HG03060 (cell line): Measurements from ENCODE around the gene PAXX.

Experiments
- ATAC-seq: cut with Tn5 transposase; IDR thresholded peaks from one replicate; pipeline ENCODE4 v1.9.1; 2021; ENCODE audit warnings: low read depth, moderate number of reproducible peaks; ENCODE audit not compliant: unreplicated experiment

The PAXX gene

DNA sequence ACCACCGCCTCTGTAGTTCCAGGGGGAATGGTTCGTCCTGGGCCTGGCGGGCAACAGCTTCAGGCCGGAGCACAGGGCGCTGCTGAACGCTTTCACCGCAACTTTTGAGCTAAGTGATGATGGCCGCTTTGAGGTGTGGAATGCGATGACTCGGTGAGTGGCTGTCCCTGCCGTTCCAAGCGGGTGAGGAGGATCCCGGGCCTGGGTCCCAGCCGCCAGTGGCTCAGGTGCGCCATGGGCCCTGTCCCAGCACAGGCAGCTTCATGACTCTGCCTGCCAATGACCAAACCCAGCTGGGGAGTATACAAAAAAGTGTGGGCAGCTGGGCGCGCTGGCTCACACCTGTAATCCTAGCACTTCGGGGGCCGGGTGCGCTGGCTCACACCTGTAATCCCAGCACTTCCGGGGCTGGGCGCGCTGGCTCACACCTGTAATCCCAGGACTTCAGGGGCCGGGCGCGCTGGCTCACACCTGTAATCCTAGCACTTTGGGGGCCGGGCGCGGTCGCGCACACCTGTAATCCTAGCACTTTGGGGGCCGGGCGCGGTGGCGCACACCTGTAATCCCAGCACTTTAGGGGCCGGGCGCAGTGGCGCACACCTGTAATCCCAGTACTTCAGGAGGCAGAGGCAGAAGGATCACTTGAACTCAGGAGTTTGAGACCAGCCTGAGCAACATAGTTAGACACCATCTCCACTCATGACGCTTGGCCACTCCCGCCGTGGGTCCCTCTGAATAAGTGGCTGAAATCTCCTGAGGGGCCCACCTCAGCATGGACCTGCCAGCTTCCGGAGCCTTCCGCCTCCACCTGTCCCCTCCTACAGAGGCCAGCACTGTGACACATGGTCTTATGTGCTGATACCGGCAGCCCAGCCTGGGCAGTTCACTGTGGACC, 39.1 kb upstream of the PAXX start:
- no peak for ATAC-seq

DNA sequence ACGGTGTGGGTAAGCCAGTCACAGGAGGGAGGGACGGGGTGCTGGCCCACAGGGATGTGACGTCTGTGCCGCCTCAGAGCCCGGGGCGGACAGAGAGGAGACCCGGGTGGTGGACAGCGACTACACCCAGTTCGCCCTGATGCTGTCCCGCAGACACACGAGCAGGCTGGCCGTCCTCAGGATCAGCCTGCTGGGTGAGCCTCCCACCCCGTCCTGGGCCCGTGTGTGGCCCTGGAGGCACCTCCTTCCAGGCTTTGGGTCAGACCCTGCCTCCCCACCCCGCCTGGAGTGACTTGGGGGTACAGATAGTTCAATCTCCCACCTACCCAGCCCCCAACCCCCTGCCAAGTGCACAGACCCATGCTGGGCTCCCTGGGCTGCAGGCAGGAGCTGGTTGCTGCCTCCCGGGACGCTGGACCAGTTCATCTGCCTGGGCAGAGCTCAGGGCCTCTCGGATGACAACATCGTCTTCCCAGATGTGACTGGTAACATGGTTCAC, 38.4 kb upstream of the PAXX start:
- ATAC-seq = no peak

DNA sequence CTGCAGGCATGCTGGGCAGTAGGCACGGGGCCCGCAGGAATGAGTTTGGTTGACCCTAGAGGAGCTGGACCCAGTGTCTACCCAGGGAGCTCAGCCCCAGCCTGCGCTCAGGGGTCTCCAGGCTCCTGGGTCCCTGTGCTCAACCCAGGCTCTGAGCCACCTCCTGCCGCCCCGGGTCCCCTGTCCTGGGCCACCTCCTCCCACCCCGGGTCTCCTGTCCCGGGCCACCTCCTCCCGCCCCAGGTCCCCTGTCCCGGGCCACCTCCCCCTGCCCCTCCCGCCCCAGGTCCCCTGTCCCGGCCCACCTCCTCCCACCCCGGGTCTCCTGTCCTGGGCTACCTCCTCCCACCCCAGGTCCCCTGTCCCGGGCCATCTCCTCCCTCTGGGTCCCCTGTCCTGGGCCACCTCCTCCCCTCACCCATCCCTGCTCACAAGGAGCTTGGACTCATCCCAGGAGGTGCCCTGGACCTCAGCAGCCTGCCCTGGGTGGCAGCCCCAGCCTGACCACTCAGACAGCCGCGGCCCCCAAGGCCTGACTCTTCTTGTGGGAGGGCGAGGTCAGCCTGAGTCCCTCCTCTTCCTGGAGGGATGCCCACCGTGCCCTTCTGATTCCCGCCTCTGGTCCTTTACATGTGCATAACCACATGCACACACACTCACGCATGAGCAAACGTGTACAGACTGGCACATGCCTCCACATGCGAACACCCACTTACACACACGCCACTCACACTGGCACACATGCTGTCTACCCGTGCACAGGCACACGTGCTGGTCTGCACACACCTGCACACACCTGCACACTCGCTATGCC, 37.7 kb upstream of the PAXX start:
- ATAC-seq = no peak

DNA sequence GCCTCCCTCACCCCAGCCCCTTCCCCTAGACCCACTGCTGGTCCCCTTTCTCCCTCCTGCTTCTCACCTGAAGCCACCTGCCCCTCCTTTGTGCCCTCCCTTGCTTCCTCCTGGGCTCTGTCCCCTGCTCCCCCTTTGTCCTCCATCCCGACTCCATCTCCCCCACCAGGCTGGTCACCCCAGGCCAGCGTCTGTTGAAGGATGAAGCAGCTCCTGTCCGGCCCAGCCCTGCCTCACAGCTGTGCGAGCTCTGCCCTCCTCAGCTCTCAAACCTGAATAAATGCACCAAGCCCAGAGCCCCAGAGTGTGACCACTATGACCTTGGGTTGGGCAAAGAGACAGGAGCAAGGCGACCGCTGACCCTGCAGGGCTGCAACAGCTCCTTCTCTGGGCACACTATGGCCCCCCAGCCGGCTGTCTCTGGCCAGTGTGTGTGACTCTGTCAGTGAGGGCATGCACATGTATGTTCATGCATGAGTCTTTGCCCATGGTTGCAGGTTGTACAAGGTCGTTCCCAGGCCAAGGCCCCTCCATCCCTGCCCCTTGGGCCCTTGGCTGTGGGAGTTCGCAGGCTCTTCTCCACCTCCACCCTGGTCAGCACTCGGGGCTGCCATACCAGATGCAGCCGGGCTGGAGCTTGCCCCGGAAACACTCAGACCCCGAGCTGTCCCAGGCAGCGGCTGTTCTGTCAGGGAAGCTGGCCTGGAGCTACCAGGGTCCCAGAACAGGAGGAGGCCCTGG, 36.9 kb upstream of the PAXX start:
- ATAC-seq = no peak

DNA sequence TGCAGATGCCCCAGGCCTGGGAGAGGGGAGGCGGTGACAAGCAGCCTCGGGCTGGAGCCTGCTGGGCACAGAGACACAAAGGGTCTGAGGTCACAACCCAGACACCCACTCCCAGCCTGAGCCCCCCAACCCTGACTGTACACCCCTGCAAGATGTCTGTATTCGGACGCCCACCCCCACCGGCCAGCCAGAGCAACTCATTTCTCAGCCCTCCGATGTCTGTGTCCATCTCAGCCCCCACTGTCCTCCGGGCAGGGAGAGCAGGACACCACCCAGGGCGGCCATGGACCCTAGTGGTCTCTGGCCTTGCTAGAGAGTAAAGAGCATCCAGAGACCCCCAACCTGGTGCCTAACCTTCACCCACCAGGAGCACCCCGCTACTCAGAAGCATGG, 36.3 kb upstream of the PAXX start:
- ATAC-seq = no peak

DNA sequence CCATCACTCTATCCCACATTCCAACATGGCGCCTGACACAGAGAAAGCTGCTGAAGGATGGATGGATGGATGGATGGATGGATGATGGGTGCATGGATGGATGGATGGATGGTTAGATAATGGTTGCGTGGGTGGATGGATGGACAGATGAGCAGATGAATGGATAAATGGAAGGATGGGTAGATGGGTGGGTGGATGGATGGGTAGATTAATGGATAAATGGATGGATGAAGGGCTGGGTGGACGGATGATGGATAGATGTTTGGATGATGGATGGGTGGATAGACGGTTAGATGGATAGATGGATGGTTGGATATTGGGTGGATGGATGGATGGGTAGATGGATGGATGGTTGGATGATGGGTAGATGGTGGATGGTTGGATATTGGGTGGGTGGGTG, 35.6 kb upstream of the PAXX start:
- no peak for ATAC-seq

DNA sequence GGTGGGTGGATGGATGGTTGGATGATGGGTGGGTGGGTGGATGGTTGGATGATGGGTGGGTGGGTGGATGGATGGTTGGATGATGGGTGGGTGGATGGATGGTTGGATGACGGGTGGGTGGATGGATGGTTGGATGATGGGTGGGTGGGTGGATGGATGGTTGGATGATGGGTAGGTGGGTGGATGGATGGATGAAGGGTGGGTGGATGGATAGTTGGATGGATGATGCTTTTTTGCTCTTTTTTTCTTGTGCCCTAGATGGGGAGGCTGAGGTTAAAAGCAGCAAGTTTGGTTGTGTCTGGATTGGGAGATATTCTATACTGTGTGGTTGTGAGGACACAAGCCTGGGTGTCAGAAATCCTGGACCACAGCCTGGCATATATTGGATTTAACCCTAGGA, 34.8 kb upstream of the PAXX start:
- no peak for ATAC-seq

DNA sequence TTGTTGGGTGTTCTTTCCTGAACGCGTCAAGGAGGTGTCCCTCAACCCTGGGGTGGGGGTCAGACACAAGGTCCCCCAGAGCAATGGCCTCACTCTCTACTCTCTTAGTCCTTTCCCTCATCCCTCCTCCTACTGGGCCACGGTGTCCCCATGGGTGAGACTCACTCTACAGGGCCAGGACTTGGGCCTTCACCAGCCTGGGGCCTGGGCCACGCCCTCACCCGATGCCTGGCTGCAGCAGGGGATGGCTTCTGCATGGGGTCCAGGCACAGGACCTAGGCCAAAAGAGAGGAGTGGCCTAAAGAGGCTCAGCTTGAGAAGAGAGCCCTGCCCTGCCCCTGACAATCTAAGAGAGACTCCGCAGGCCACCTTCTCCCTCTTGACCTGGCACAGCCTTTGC, 34.3 kb upstream of the PAXX start:
- ATAC-seq = no peak

DNA sequence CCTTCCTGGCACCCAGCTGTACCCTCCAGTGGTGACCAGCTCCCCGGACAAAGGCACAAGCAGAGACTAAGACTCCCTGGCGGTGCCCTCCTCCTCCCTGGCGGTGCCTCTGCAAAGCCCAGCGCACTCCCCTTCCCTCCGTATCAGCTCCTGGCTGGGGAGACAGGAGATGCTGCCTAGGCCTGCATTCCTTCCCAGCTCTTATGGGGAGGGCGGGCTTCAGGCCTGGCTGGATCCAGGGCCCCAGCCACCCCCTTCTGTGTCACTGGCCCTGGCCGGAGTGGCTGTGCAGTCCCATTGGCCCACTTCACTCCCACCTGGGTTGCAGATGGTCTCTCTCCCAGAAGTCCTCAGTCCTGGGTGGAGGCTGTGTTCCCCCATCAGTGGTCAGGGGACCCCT, 33.7 kb upstream of the PAXX start:
- no peak for ATAC-seq

DNA sequence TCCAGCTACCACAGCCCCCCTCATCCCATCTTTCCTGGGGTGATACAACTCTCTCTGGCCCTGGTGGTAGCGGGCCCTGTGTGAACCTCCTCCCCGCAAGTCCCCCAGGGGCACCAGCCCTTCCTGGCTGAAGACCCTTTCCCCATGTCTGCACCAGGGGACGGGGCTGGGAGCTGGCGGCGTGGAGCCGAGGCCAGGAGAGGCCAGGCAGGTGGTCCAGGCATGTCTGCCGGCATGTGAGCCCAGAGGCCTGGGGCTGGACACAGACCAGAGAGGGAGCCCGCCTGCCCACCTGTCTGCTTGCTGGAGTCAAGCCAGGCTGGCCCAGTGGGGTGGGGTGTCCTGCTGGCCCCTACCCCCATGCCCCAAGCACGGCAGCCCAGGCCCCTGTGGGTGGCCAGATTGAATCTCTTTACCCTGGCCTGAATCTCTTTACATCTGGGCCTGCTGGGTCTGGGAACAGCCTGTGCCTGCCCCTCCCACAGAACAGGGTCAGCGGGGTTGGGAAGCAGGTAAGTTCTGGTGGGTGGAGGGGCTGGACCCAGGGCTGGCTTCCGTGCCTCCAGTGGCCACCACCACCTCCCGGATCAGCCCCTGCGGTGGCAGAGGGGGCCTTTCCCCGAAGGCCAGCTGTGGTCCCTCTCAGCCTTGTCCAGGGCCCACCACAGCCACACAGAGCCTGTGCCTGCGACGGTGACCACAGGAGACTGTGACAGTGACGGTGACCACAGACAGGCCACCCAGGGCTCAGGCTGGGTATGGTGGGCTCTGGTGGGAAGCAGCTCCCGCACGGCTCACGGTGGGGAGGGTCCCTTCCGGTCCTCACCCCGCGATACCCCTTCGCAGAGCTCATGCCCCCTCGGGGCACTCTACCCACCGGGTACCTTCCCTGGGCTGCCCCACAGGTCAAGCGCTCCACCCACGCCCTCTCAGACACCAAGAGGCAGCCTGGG, 33.0 kb upstream of the PAXX start:
- ATAC-seq = no peak

DNA sequence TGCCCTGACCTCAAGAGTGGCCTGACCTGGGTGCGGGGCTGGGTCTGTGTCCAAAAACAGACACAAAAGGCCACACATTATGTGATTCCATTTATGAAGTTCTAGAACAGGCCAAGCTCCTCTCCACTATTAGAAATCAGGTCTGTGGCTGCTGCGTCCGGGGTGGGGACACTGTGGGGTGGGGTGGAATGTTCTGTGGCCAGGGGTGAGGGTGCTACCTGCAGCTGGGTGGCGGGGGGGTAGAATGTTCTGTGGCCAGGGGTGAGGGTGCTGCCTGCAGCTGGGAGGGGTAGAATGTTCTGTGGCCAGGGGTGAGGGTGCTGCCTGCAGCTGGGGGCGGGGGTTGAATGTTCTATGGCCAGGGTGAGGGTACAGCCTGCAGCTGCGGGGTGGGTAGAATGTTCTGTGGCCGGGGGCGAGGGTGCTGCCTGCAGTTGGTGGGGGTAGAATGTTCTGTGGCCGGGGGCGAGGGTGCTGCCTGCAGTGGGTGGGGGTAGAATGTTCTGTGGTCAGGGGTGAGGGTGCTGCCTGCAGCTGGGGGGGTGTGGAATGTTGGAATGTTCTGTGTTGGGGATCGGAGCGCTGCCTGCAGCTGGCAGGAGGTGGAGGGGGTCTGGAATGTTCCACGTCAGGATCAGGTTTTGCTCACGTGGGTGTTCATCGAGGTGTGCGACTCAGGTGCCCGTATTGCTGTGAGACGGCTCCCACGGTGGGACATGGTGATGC, 31.8 kb upstream of the PAXX start:
- no peak for ATAC-seq

DNA sequence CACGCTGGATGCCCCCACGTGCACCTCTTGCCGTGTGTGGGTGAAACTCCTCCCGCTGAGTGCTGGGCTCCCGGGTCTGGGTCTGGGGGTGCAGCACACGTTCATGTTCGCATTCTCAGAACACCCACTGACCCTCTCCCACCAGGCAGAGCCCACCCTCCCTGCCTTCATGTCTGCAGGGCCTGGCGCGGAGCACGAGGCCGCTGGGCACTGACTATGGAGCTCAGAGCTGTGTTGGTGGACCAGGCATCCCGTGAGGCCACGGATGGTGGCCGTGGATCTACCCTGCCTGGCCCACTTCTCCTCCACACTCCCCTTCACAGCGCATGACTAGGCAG, 31.3 kb upstream of the PAXX start:
- no peak for ATAC-seq

DNA sequence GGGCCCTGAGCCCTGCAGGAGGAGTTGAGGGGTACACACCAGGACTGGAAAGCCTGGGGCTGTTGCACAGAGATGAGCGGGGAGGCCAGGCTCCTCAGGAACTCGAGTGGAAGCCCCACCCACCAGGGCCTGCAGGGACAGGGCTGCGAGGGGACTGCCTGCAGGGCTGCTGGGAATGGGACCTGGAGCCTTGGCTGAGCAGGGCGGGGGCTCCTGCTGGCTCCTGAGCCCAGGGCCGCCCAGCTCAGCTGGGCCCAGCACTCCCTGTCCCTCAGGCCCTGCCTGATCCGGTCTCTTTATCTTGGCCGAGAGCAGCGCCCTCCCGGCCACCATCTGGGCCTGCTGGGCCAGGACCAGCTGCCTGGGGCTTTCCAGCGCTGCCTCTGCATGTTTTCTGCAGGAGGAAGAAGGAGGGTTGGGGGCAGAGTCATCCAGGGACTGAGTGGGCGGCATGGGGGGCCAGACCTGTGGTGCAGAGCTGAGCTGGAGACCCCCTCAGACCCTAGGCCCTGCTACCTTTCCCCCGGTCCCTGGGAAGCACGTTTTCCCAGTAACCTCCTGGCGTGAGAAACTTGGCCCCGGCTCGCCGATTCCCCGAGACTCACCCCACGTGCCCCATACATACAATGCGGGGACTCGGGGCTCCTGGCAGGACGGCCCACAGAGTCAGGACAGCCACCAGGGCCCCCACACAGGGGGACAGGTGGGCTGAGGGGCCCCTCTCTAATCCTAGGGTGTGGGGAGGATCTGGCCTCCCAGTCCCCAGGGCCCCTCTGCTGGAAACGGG, 30.8 kb upstream of the PAXX start:
- ATAC-seq = no peak

DNA sequence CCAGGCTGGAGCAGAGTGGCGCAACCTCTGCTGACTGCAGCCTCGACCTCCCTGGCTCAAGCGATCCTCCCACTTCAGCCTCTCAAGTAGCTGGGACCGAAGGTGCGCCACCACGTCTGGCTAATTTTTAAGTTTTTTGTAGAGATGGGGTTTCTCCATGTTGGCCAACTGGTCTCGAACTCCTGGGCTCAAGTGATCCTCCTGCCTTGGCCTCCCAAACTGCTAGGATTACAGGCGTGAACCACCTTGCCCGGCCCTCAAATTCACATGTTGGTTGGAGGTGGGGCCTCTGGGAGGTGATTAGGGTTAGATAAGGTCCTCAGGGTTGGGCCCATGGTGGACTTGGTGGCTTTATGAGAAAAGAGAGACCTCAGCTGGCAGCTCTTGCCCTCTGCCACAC, 30.1 kb upstream of the PAXX start:
- no peak for ATAC-seq

DNA sequence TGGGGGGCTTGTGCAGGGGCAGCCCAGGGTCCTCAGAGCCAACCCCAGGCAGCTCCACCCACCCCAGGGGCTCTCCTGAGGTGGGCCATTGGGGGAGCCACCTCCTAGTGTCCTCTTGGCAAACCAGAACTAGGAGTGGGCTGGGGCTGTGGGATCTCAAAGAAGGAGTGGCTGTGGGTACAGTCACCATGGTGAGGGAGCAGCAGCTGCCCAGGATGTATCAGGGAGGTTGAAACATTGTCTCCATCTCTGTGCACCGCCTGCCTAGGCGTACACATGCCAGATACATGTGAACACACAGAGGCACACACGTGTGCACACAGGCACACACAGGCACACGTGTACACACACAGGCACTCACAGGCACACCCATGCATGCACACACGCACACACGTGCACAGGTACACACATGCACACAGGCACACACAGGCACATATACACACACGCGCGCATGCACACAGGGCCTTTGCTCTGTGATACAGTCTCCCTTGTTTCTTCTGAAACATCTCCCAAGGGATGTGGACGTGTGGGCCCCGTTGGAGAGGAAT, 29.4 kb upstream of the PAXX start:
- no peak for ATAC-seq

DNA sequence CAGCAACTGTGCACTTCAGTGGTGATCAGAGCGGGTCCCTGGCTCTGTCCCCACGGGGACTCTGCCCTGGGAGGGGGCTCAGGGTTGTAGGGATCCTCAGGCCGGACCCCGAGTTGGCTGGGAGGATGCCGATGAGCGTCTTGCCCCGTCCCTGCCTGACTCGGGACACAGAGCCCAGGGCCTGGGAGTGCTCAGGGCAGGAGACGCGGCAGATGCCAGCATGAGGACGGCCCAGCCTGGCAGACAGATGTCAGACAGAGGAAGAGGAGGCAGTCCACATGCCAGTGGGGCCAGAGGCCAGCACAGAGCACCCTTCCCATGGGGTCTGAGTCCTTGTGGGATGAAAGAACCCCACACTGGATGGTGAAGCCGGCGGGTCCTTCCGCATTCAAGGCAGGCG, 28.9 kb upstream of the PAXX start:
- no peak for ATAC-seq

DNA sequence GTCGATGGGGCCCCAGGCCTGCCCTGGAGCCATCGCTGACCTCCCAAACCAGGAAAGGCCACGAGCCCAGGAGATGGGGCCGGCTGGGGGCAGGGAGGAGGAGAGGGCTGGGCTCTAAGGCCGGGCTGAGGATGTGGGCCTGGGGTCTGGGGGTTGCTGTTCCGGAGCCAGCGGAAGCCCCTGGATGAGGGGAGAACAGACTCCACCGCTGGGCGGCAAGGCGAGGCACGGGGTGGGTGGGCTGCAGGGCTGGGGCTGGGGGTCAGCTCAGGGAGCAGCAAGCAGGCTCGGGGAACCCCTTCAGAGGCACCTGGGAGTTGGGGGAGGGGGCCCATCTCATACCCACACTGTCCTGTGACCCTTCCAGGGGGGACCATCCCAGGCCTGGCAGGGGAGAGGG, 28.5 kb upstream of the PAXX start:
- no peak for ATAC-seq

DNA sequence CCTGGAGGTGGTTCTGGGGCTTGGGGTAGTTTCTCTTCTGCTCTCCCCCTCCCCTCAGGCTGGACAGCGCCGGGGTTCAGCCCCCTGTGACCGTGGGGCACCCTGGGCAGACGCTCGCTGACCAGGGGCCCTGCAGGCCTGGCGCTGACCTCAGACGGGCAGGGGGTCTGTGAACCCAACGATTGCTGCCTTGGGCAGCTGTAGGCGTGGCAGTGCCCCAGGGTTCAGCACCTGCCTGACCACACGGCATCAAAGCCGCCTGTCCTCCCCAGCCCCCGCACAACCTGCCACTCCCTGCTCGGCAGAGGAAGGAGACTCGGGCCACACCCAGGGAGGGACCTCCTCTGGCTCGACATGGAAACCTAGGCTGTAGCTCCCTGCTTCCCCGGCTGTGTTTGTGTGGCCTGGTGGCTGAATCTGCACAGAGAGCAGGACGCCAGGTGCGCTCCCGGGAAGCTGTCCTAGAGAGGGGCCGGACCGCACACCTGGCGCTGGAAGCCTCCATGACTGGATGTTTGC, 28.0 kb upstream of the PAXX start:
- no peak for ATAC-seq
